HUES6 (cell line): ENCODE results near the gene IL20.

ENCODE experiments used
- H3K27ac ChIP-seq: 2 replicates; pipeline ENCODE4 v1.7.0; 2013; ENCODE audit warnings: low read depth, mild to moderate bottlenecking, low read length, inconsistent platforms
- H3K27me3 ChIP-seq: 2 replicates; pipeline ENCODE4 v1.6.1; 2013; ENCODE audit warnings: low read length; ENCODE audit not compliant: control insufficient read depth, insufficient read depth
- H3K36me3 ChIP-seq: 2 replicates; pipeline ENCODE4 v1.6.1; 2013; ENCODE audit warnings: low read length; ENCODE audit not compliant: control insufficient read depth, insufficient read depth
- H3K4me1 ChIP-seq: 2 replicates; pipeline ENCODE4 v1.6.1; 2013; ENCODE audit warnings: low read length; ENCODE audit not compliant: control insufficient read depth, insufficient read depth
- H3K4me3 ChIP-seq: 2 replicates; pipeline ENCODE4 v1.5.1; 2013; ENCODE audit warnings: low read depth, low read length
- H3K9ac ChIP-seq: one replicate; pipeline ENCODE4 v1.6.1; 2013; ENCODE audit warnings: mild to moderate bottlenecking, low read length
- H3K9me3 ChIP-seq: 2 replicates; pipeline ENCODE4 v1.6.1; 2013; ENCODE audit warnings: low read depth, low read length; ENCODE audit not compliant: control insufficient read depth, insufficient read depth

Gene IL20

GRCh38 chr1:206893380-206893779, 28.0 kb downstream of the IL20 start:
- H3K4me1 ChIP-seq, result peaks cover 21% of the 10 kb centered on the region
- no peak overlapping the region for H3K27ac ChIP-seq
- no peaks in the 10 kb centered on the region; the same call in 1 of the 2 replicates for H3K27me3 ChIP-seq

GRCh38 chr1:206895325-206895724, 29.9 kb downstream of the IL20 start:
- Histone ChIP-seq H3K9me3 (no peaks in the 10 kb centered on the region), H3K4me3 (no peak overlapping the region), H3K27me3 (peaks cover 2% of the 10 kb centered on the region; the same call in 1 of the 2 replicates), H3K4me1 (peaks cover 12% of the 10 kb centered on the region), H3K27ac (no peak overlapping the region), H3K36me3 (no peaks in the 10 kb centered on the region), H3K9ac (no peak overlapping the region)

More at GRCh38 chr1:206893380-206893779, 28.0 kb downstream of the IL20 start:
- H3K4me3 ChIP-seq, result no peak overlapping the region
- H3K9me3 ChIP-seq, result no peaks in the 10 kb centered on the region
- H3K9ac ChIP-seq, result no peak overlapping the region
- no peaks in the 10 kb centered on the region for H3K36me3 ChIP-seq

- Histone ChIP-seq H3K4me1 (peaks cover 9% of the 10 kb centered on the region; the same call in 1 of the 2 replicates), H3K27ac (no peak overlapping the region), H3K4me3 (no peak overlapping the region)
Observed at GRCh38 chr1:206895837-206896242, 30.4 kb downstream of the IL20 start.

GRCh38 chr1:206896261-206896660, 30.8 kb downstream of the IL20 start:
- Histone ChIP-seq H3K27ac (no peak overlapping the region), H3K9ac (no peak overlapping the region), H3K9me3 (no peaks in the 10 kb centered on the region), H3K4me1 (peaks cover 9% of the 10 kb centered on the region; the same call in 1 of the 2 replicates), H3K27me3 (peaks cover 2% of the 10 kb centered on the region; the same call in 1 of the 2 replicates), H3K36me3 (no peaks in the 10 kb centered on the region), H3K4me3 (no peak overlapping the region)

More at GRCh38 chr1:206895837-206896242, 30.4 kb downstream of the IL20 start:
- Histone ChIP-seq H3K9ac (no peak overlapping the region), H3K9me3 (no peaks in the 10 kb centered on the region), H3K27me3 (peaks cover 2% of the 10 kb centered on the region; the same call in 1 of the 2 replicates), H3K36me3 (no peaks in the 10 kb centered on the region)

- Histone ChIP-seq H3K9ac (no peak within 1 kb of the TSS), H3K4me3 (no peak within 1 kb of the TSS), H3K4me1 (peaks cover 9% of the 10 kb centered on the region; the same call in 1 of the 2 replicates), H3K27me3 (0 out of 2 replicates have a peak, but pooled peaks cover 2% of the 10 kb centered on the region), H3K9me3 (no peaks in the 10 kb centered on the region), H3K36me3 (no peaks in the 10 kb centered on the region), H3K27ac (no peak within 1 kb of the TSS)
Observed at GRCh38 chr1:206897175-206897574, 31.8 kb downstream of the IL20 start, which contains the start of gene IL24. TSS of gene IL24 (plus strand) at chr1:206897443. CDS start at chr1:206897833, 390 bp downstream.

- Histone ChIP-seq H3K9me3 (no peaks in the 10 kb centered on the region), H3K4me1 (peaks cover 9% of the 10 kb centered on the region; the same call in 1 of the 2 replicates), H3K9ac (no peak overlapping the region), H3K4me3 (no peak overlapping the region), H3K36me3 (no peaks in the 10 kb centered on the region), H3K27me3 (0 out of 2 replicates have a peak, but pooled peaks cover 2% of the 10 kb centered on the region), H3K27ac (no peak overlapping the region)
Observed at GRCh38 chr1:206898089-206898914, 32.9 kb downstream of the IL20 start.

GRCh38 chr1:206898915-206899431, 33.5 kb downstream of the IL20 start:
- 0 out of 2 replicates have a peak, but pooled peaks cover 2% of the 10 kb centered on the region for H3K27me3 ChIP-seq
- H3K9me3 ChIP-seq, result no peaks in the 10 kb centered on the region
- H3K9ac ChIP-seq, result no peak overlapping the region
- no peak overlapping the region for H3K4me3 ChIP-seq
- H3K4me1 ChIP-seq, result peaks cover 9% of the 10 kb centered on the region; the same call in 1 of the 2 replicates
- no peaks in the 10 kb centered on the region for H3K36me3 ChIP-seq
- no peak overlapping the region for H3K27ac ChIP-seq

- Histone ChIP-seq H3K4me3 (no peak overlapping the region), H3K27me3 (0 out of 2 replicates have a peak, but pooled peaks cover 2% of the 10 kb centered on the region), H3K9me3 (no peaks in the 10 kb centered on the region), H3K36me3 (no peaks in the 10 kb centered on the region), H3K27ac (no peak overlapping the region), H3K4me1 (peaks cover 9% of the 10 kb centered on the region; the same call in 1 of the 2 replicates), H3K9ac (no peak overlapping the region)
Observed at GRCh38 chr1:206899717-206900116, 34.3 kb downstream of the IL20 start.

- Histone ChIP-seq H3K9ac (no peak overlapping the region), H3K4me3 (no peak overlapping the region), H3K4me1 (peaks cover 7% of the 10 kb centered on the region; the same call in 1 of the 2 replicates), H3K27ac (no peak overlapping the region), H3K9me3 (no peaks in the 10 kb centered on the region), H3K36me3 (no peaks in the 10 kb centered on the region), H3K27me3 (0 out of 2 replicates have a peak, but pooled peaks cover 2% of the 10 kb centered on the region)
Observed at GRCh38 chr1:206900149-206900548, 34.7 kb downstream of the IL20 start.

- no peaks in the 10 kb centered on the region for H3K4me1 ChIP-seq
Observed at GRCh38 chr1:206901944-206902343, 36.5 kb downstream of the IL20 start.

GRCh38 chr1:206902702-206903101, 37.3 kb downstream of the IL20 start:
- Histone ChIP-seq H3K4me1 (peaks cover 4% of the 10 kb centered on the region), H3K36me3 (no peaks in the 10 kb centered on the region), H3K27ac (no peak overlapping the region), H3K4me3 (no peak overlapping the region), H3K9me3 (no peaks in the 10 kb centered on the region), H3K9ac (no peak overlapping the region), H3K27me3 (peaks cover 10% of the 10 kb centered on the region)

More at GRCh38 chr1:206901944-206902343, 36.5 kb downstream of the IL20 start:
- Histone ChIP-seq H3K36me3 (no peaks in the 10 kb centered on the region), H3K9me3 (no peaks in the 10 kb centered on the region), H3K4me3 (no peak overlapping the region), H3K27ac (no peak overlapping the region), H3K27me3 (0 out of 2 replicates have a peak, but pooled peaks cover 2% of the 10 kb centered on the region), H3K9ac (no peak overlapping the region)
